K562 (cell line): ENCODE data around the gene ABHD5. TPM values are rescaled to one million over a fixed set of nuclear protein-coding genes. Genes with fewer than 3 reads are reported as not detected.

ENCODE experiments used
- AFF1 ChIP-seq, 2 experiments: fragments of 450-650 bp; IDR thresholded peaks; 2 replicates each; pipeline ENCODE4 v1.6.1; 2018; ENCODE audit warnings: mild to moderate bottlenecking in 2 of 2, low read depth in 1 of 2; ENCODE audit not compliant: partially characterized antibody in 2 of 2
- ATF7 ChIP-seq: fragments of 450-650 bp; IDR thresholded peaks from 2 replicates; pipeline ENCODE4 v1.7.1; 2014; ENCODE audit warnings: mild to moderate bottlenecking, moderate library complexity
- CEBPG ChIP-seq, 3 experiments: fragments of 200-800 bp in 1 of 3; sonication (Bioruptor generic) in 1 of 3; sonication (generic) in 1 of 3; formaldehyde crosslinking in 1 of 3; IDR thresholded peaks in 2 of 3; conservative IDR thresholded peaks in 1 of 3; 2 replicates each; pipeline versions ENCODE4 v1.6.1 to v1.8.0; 2016 to 2022; ENCODE audit warnings: missing compliant biosample characterization in 2 of 3, missing genetic modification characterization in 2 of 3, mild to moderate bottlenecking in 1 of 3, missing genetic modification reagents in 1 of 3
- EP400 ChIP-seq: fragments of 450-650 bp; IDR thresholded peaks from 2 replicates; pipeline ENCODE4 v1.6.1; 2017; ENCODE audit warnings: antibody characterized with exemption, mild to moderate bottlenecking, moderate library complexity
- ETV1 ChIP-seq: fragments of 450-650 bp; conservative IDR thresholded peaks from 2 replicates; pipeline ENCODE4 v1.6.1; 2016; ENCODE audit warnings: missing genetic modification characterization, control low read depth, low read depth, missing compliant biosample characterization
- HDAC3 ChIP-seq: fragments of 450-650 bp; IDR thresholded peaks from 2 replicates; pipeline ENCODE4 v1.6.1; 2018; ENCODE audit warnings: borderline replicate concordance, mild to moderate bottlenecking, moderate library complexity; ENCODE audit not compliant: partially characterized antibody
- HMBOX1 ChIP-seq: sonication (generic); IDR thresholded peaks from 2 replicates; pipeline ENCODE4 v1.6.1; 2016
- ILK ChIP-seq: fragments of 450-650 bp; IDR thresholded peaks from 2 replicates; pipeline ENCODE4 v1.6.1; 2016; ENCODE audit warnings: missing genetic modification characterization, low read depth, mild to moderate bottlenecking, missing compliant biosample characterization, moderate library complexity, borderline replicate concordance
- POLR2H ChIP-seq: IDR thresholded peaks from 2 replicates; pipeline ENCODE4 v1.6.1; 2016; ENCODE audit warnings: missing genetic modification characterization, low read depth, mild to moderate bottlenecking, control low read depth, missing compliant biosample characterization, moderate library complexity
- STAT6 ChIP-seq: sonication (generic); formaldehyde crosslinking; IDR thresholded peaks from 2 replicates; pipeline ENCODE4 v1.8.1; 2023; ENCODE audit warnings: mild to moderate bottlenecking, missing genetic modification reagents
- TEAD2 ChIP-seq: fragments of 450-650 bp; IDR thresholded peaks from 2 replicates; pipeline ENCODE4 v1.6.1; 2016; ENCODE audit warnings: missing genetic modification characterization, control low read depth, missing compliant biosample characterization
- TRIM24 ChIP-seq, 2 experiments: fragments of 450-650 bp; IDR thresholded peaks; 2 replicates each; pipeline ENCODE4 v1.6.1; 2016
- ZNF165 ChIP-seq: fragments of 250-450 bp; sonication (Bioruptor Pico); IDR thresholded peaks from 2 replicates; pipeline ENCODE4 v1.4.0; 2020; ENCODE audit warnings: borderline replicate concordance
- ZNF740 ChIP-seq, 3 experiments: fragments of 200-800 bp in 1 of 3; sonication (Bioruptor generic) in 1 of 3; sonication (generic) in 1 of 3; formaldehyde crosslinking in 1 of 3; IDR thresholded peaks; 2 replicates each; pipeline versions ENCODE4 v1.6.1 to v1.8.0; 2016 to 2022; ENCODE audit warnings: mild to moderate bottlenecking in 2 of 3, missing compliant biosample characterization in 2 of 3, missing genetic modification characterization in 2 of 3, missing genetic modification reagents in 1 of 3
- ZNF766 ChIP-seq: fragments of 200-800 bp; sonication (Bioruptor generic); conservative IDR thresholded peaks from 2 replicates; pipeline ENCODE4 v1.6.1; 2016; ENCODE audit warnings: missing genetic modification characterization, missing compliant biosample characterization
- polyA plus RNA-seq, 8 experiments: library from polyadenylated mRNA; depleted of rRNA in 4 of 8; stranded (reverse) in 5 of 8; unstranded in 3 of 8; fragments of >200 nt; fragmentation: Nextera tagmentation in 2 of 8; fragmentation: Illumina TruSeq in 1 of 8; extraction: Ambion mirVana in 2 of 8; extraction: Trizol in 1 of 8; gene quantifications; 2 replicates each; pipeline versions ENCODE4 v1.2.1 to v1.2.3, GENCODE V29; 2011 to 2014; ENCODE audit warnings: inconsistent platforms in 1 of 8, missing spikeins in 1 of 8
- total RNA-seq, 7 experiments: library from RNA; depleted of rRNA in 6 of 7; stranded (reverse); fragments of >200 nt in 6 of 7; fragmentation: Illumina TruSeq in 2 of 7; extraction: Trizol in 2 of 7; gene quantifications; 2 replicates each; pipeline versions ENCODE4 v1.2.1 to v1.2.3, GENCODE V29; 2011 to 2021; ENCODE audit warnings: low replicate concordance in 1 of 7

ABHD5 gene
- total and polyA plus RNA-seq, 9 of the 15 experiments (the other 6 are each of a cell fraction or from before 2014, with no cell fraction given) = 27.8 to 61.7 (median 39.9) TPM

GRCh38 chr3:43647331-43648166 is 43.2 kb upstream of the ABHD5 start (continued):
- no peak for TF ChIP-seq ZNF740 (CRISPR knock-in tag; IDR thresholded peaks at IDR 0.05)
- TF ChIP-seq ZNF740 (tag; IDR thresholded peaks at IDR 0.05) = no peak; a peak in 1 of 4 replicates
- 0 out of 2 replicates have a peak, but pooled peaks have one; percentile 20 for TF ChIP-seq TEAD2 (tag)
- peak; percentile 14 for TF ChIP-seq HDAC3
- TF ChIP-seq AFF1 (IDR thresholded peaks at IDR 0.05; ENCODE audit: low read depth in 1 of 2, partially characterized antibody in 2 of 2) = peak in 1 of 2 experiments; percentile 25
- TF ChIP-seq ZNF165 (CRISPR knock-in tag) = 0 out of 2 replicates have a peak, but pooled peaks have one; percentile 39
- peak; percentile 42 for TF ChIP-seq HMBOX1
- no peak for TF ChIP-seq STAT6 (CRISPR knock-in tag)
- peak; percentile 61 for TF ChIP-seq EP400
- peak; percentile 68; the same call in 1 of the 2 replicates for TF ChIP-seq ZNF766 (CRISPR knock-in tag)
- TF ChIP-seq CEBPG (CRISPR knock-in tag; IDR thresholded peaks at IDR 0.05) = peak; percentile 93
- TF ChIP-seq CEBPG (tag; conservative IDR thresholded peaks at IDR 0.05 in 1 of 2, IDR thresholded peaks at IDR 0.05 in 1 of 2) = peak; percentile 96 to 99
- peak; percentile 62 for TF ChIP-seq POLR2H (tag)
- 0 out of 2 replicates have a peak, but pooled peaks have one; percentile 29 for TF ChIP-seq ILK
- peak; percentile 41; the same call in 1 of the 2 replicates for TF ChIP-seq ETV1 (tag)
- peak; percentile 75 to 78; a peak in 3 of 4 replicates for TF ChIP-seq TRIM24 (IDR thresholded peaks at IDR 0.05)
- TF ChIP-seq ATF7 = peak; percentile 81
